GM23248 (cell line): Measurements from ENCODE around the gene ZNF407.

Source experiments
- EZH2 ChIP-seq: fragments of 200-600 bp; sonication (generic); IDR thresholded peaks from 2 replicates; pipeline ENCODE4 v1.6.1; 2018; ENCODE audit warnings: antibody characterized with exemption, mild to moderate bottlenecking; ENCODE audit not compliant: insufficient read depth, poor library complexity, severe bottlenecking
- EZH2phosphoT487 ChIP-seq: fragments of 200-600 bp; sonication (generic); IDR thresholded peaks from 2 replicates; pipeline ENCODE4 v1.6.1; 2018; ENCODE audit warnings: antibody characterized with exemption, moderate library complexity, mild to moderate bottlenecking, low read depth; ENCODE audit not compliant: insufficient read depth

GRCh38 chr18:74573053-74573452, 24.6 kb upstream of the ZNF407 start:
- TF ChIP-seq EZH2phosphoT487 (no peak), EZH2 (no peak)
